Cerebellar nuclear complex (tissue), 1 donor: ENCODE measurements around the gene GJA3.
"Not testable (repeated sequence)": the region's sequence is repeated elsewhere in the genome, so short reads cannot be mapped to it uniquely, and the experiment has no call there.

Experiments
- DNase-seq, 2 experiments: peaks; one replicate each; lab custom pipeline; 2025; lab: John Stamatoyannopoulos, UW

GJA3 gene

DNA sequence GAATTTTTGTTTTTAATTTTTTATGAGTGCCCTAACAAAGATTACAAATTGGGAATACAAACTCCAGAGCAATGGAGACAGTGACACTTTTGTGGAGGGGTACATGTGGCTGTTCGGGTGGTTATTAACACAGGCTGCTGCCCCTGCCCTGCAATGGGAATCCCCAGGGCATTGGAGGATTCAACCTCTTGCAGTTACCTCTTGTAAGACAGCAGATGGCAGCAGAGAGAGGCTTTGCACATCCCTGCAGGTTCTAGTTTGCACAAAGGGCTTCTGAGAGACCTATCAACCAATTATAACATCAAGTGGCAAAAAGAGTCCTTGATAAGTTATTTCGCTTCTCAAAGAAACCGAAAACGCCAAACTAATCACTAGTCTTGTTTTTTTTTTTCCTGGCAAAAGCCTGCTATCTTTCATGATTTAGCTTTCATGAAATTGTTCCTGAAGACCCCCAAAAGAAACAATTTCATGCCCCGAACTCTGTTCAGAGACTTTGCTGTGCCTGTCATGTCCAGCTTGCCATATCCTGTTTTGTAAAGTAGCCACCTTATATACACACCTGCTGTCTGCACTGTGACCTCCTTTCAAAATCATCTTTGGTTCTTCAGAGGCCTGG, 21.5 kb upstream of the GJA3 start:
- peak in 1 of 2 experiments; percentile 8 for DNase-seq

DNA sequence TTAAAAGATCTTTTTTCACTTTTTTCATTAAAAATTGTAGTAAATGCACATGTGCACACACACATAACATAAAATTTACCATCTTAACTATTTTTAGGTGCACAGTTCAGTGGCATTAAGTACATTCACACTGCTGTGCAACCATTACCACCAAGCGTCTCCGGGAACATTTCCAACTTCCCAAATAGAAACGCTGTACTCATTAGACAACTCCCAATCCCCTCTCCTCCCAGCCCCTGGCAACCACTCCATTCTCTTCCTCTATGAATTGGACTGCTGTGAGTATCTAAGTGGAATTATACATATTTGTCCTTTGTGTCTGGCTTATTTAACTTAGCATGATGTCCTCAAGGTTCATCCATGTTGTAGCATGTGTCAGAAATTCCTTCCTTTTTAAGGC, 20.3 kb upstream of the GJA3 start:
- no peak for DNase-seq

DNA sequence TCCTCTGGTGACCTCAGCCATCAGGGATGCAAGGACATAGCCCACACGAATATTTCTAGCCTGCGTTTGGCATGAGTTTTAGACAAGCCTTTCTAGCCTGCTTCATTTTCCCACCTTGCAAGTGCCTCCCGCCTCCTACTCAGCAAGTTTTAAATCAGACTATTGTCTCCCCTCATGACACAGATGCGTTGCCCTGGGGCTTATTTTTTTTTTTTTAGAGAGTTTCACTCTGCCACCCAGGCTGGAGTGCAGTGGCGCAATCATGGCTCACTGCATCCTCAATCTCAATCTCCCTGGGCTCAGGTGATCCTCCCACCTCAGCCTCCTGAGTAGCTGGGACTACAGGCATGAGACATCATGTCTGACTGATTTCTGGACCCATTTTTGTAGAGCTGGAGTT, 17.3 kb upstream of the GJA3 start:
- no peak for DNase-seq

DNA sequence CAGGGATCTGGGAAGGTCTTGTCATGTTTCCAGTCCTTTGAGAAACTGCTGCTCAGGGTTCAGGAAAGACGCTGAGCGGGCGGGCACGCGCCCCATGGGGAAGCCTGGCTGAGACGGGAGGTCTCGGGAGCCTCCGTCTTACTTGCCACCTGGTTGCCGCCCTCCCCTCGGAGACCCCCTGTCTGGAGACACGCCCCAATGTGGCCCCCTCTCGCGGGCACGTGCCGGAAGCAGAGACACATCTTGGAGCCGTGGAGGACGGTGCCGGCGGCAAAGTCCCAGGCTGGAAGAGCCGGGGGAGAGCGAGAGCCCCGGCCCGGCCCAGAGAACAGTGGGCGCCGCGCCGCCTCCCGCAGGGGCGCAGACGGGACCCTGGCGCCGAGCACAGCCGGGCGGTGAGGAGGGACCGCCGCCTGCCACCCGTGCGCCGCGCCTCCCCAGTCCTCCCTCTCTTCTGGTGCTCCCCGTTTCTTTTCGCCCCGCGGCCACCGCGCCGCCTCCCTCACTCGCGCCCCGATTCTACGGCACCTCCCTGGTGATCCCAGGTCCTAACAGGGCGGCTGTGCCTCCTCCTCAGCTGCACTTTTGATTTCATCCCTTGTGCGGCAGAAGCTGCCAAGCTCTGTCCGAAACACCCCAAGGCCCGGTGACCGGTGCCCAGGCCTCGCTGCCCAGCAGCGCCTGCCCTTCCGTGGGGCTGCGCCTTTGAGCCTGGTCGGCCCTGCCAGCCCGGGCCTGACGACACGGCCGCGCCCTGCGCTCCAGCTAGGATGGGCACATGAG, 16.4 kb upstream of the GJA3 start:
- no peak for DNase-seq

DNA sequence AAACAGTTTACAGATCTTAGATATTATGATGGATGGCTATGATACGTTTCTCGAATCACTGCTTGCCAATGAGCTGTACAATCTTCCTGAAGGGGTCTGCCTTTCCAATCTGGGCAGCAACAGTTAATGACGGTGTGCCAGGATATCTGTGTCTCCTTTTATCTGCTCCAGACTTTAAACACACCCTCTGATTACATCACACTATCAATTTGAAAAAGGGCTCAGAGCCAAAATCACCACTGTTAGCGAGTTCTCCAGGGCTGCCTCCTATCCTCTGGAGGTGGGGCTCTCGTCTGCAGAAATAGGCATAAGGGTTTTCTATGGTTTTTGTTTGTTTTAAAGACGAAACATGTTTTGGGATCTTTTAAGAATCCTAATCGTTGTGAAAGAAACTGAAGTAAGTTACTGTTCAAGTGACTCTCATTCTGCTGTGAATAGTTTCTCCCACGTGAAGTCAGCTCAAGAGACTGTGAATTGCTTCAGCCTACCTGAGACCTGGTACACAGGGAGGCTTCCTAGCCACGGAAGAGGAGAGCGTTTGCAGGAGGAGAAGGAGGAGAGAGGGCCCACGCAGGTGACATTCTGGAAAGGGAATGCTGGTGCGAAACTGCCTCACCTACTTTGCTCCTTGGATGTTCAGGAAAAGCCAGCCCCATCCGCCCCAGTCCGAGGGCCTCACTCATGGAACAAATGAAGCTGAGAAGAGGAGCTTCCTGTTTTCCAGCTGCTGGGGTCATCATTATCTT, 15.2 kb upstream of the GJA3 start:
- DNase-seq = no peak

DNA sequence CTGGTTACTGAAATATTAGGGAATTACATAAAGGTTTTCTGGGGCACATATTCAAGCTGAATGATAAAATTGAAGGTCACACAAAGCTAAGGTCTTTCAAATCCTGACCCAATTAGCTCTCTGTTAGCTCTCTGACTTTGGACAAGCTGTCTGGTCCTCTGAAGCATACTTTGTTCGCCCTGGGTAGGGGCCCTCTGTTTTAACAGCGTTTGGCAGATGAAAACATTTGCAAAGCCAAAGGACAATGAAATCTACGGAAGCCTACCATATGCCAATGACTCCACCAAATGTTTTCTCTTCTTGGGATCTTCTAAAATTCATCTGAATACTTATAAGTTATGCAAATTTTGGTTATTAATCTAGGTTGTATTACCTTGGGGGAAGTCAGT, 14.5 kb upstream of the GJA3 start:
- DNase-seq = no peak

DNA sequence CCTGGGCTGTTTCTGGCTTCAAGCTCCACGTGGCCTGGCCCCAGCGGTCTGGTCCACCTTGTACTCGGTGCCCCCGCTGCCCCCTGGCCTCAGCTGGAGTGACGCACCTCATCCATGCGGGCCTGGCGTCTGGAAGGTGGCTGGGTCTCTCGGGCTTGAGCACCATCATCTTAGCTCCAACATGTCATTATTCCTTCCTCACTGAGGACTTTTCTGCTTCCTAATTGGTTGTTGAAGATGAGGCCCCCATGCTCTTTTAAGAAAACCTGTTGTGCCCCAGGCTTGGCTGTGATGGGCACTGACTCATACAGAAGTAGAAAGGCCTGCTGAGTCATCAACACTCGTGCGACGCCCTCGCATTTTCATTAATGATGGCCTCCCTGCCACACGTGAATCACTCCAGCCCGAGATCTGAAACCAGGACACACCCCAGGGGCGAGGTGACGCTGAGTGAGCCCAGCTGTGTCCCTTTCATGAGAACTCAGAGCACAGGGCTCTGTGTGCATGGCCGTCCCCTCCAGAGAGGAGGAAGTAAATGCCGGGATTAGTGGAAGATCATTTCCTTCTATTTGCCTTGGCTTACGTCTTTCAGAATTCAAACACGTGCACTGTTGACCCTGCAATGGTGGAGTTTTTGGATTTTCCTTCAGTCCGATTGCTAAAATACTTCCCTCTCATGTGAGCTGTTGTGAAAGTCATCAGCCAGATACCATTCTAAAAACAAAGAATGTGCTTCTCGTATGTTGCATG, 14.0 kb upstream of the GJA3 start:
- no peak for DNase-seq

DNA sequence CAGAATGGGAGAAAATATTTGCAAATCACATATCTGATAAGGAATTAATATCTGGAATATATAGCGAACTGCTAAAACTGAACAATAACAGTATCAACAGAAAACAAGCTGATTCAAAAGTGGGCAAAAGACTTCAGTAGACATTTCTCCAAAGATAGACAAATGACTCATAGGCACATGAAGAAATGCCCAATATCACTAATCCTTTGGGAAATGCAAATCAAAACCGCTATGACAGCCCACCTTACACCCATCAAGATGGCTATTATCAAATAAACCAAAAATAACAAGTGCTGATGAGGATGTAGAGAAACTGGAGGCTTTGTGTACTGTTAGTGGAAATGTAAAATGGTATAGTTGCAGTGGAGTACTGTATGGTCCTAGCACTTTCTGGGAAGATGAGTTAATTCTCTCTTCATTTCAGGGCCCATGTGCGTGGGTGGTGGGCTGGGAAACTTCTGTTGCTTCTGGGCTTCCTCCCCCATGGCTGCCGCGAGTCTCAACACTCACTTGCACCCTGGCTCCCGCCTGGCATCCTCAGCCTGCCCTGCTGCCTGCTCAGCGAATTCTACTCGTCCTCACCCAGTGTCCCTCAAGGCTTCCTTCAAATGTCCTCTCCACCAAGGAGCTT, 12.4 kb upstream of the GJA3 start:
- no peak for DNase-seq

DNA sequence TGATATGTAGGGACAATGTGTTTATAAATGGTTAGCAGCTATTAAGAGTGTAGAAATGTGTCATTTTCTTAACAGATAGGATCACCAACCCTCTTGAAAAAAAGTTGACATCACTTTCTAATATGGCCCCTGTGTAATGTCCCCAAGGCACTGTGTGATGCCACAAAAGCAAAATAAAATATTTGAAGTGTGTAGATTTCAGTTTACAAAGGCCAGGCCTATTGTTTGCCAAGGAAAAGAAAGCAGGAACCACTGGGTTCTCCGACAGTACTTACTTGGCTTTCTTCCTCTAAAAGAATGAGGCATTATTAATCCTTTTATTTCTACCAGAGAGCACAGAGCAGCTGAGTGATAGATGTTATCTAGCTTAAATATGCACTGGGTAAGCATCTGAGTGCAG, 10.5 kb upstream of the GJA3 start:
- no peak for DNase-seq

DNA sequence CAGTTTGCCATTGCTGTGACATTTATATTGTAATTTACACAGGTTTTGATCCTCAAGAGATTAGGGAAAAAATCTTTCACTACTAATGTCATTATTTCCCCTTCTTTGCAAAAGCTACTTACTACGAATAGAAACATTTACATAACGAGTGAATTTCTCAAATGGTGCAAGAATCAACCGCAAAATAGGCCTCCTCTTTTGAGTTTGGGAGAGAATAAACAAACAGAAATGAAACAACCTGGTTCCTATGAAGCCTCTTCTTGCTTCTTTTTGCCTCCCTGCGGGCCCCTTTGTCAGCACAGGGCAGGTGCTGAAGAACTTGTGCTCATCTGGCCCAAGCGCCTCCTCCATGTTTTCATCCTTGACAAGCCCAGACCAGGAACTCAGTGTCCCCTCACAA, 10.1 kb upstream of the GJA3 start:
- DNase-seq = no peak

DNA sequence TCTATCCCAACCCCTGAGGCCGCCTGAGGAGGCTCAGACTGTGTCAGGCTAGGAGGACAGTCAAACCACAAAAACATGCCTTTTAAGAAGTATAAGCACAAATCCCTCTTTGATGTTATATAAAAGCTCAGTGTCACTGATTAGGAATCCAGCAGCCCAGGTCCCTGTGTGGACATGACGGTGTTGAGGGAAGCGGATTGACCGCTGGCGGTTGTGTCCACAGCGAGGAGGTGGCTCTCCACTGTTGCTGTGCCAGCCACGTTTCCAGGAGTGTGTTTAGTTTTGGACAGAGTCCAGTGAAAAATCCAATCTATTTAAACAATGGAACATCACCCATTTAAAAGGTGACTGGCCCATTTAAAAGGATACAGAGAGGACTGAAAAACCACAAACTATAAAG, 7.5 kb upstream of the GJA3 start:
- DNase-seq = no peak

DNA sequence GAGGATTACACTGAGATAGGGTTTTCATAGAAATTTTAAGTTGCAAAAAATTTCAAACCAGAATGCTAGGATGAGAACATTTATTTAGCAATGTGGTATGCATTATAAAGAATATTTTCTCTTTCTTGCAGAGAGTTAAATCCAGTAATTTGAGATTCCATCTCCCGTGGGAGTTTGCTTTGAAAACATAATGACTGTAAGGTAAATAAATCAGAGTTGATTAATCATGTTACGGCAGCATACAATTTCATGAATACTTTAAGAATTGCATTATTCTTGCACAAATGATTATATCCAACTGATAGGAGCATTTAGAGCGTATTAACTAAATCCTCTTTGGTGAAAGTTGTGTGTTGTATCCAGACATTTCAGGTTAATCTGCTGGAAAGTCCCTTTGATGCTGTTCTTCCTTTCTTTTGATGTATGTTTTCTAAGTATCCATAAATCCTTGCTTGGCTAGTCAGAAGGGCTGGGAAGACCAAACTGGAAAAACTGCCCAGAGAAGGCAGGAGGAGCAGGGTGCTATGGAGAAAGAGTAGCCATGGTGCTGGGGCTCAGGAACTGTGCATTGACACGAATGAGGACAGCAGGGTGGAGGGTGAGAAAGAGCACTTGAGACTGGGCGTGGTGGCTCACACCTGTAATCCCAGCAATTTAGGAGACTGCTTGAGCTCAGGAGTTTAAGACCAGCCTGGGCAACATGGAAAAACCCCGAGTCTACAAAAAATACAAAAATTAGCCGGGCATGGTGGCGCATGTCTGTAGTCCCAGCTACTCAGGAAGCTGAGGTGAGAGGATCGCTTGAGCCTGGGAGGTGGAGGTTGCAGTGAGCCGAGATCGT, 4.8 kb upstream of the GJA3 start:
- no peak for DNase-seq

DNA sequence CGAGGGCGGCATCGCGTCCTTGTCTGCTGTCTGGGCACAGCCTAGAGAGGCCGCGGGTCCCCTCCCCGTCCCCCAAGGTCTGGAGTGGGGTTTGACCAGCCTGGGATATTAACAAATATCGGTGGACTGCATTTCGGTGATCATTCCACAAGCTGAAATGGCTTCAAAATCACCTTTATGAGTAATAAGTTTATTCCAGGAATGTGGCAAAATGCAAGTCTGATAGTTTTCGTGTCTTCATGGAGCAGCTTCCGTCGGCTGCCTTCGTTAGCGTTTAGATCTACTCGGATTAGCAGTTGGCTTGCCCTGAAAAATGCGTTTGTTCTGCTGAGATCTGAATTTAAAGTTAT, 1.1 kb upstream of the GJA3 start:
- DNase-seq = no peak

DNA sequence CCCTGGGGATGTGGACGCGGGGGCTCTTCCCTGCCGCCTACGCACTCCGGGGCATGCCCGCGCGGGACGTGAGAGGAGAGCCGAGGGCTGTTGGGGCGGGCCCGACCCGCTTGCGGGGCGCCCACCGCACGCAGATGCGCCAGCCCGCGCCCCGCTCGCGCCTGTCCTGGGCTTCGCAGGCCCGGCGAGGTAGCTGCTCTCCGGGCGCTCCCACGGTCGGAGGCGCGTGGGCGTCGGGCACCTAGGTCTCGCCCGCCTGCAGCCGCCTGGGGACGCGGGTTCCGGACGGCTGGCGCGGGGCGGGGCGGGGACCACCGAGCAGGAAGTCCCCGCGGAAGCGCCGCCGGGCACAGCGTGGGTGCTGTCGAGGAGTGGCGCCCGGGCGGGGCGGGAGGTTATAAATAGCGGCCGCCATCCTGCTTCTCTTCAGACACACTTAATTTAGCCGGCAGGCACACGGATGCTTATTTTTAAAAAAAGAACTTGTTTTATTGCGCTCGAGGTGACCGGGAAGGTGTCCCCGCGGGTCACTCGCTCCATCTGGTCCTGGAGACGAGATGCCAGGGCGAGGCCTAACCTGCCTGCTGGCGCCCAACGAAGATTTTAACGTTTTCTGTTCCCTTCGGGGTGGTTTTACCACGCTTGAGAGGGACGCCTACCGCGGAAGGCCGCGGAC, 561 bp upstream of the GJA3 start:
- no peak for DNase-seq

DNA sequence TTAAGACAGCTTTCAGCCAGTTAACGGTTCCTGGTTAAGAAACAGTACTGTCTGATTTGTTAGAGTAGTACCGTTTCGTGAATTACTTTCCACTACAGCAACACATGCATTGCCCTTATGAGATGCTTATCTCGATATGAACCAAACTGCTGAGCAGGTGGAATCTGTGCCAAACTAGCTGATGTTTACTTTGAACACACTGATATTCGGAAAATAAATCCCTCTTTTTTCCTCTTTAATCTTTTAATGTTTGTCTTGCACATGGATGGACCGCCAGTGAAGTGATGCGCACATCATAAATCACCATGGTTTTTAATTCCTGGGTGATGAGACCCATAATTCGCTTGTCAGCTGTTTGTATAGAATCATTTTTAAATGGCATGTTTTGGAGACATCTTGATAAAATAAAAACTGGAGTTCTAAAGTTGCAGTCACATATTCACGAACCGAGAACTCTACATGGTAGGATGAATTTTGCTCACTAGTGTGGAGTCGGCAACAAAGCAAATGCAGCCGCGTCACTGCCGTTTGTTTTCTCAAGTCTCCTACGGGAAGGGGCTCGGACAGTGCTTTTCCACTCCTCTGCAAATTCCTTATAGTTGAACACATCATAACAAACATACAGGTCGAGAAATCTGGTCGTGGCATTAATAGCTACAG, 1.1 kb downstream of the GJA3 start:
- DNase-seq = no peak

DNA sequence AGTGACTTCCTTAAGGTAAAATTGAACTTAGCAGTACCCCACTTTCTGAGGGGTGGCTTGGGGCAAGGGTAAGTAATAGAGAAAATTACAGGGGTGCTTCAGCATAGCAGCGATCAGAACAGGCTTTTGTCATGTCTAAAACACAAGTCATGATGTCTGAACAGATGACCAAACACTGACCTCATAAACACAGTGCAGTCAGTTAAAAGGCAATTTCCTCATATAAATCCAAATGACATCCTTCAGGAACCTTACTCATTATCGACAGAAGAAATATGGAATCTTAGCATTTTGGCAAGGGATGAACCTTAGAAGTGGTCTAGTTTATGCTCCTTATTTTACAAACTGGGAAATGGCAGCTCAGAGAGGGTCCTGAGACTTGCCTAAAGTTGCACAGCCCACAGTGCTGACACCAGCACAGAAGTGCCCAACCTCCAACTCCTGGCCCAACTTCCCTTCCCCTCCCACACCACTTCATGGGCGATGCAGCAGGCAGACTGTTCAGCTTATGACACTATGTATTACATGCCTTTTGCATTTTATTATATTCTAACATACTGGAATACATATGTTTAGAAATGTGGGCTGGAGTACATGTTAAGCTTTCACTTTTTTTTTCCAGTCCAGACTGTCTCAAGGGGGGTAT, 3.6 kb downstream of the GJA3 start:
- no peak for DNase-seq

DNA sequence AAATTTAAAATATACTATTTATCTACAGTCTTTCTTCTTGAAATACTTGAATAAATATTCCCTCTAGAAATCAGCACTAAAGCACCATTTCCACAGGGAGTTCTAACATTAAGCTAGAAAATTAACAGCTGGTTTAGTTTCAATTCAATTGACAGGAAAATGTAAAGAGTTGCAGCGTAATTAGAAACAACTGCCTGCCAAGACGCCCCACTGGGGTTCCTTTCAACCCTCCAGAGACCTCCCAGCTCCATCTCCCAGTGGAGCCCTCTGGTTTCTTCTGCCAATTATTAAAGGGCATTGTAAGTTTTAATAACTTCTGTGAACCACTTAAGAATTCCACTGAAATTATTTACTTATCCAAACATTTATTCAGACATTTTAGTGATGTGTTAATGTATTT, 4.2 kb downstream of the GJA3 start:
- no peak for DNase-seq

DNA sequence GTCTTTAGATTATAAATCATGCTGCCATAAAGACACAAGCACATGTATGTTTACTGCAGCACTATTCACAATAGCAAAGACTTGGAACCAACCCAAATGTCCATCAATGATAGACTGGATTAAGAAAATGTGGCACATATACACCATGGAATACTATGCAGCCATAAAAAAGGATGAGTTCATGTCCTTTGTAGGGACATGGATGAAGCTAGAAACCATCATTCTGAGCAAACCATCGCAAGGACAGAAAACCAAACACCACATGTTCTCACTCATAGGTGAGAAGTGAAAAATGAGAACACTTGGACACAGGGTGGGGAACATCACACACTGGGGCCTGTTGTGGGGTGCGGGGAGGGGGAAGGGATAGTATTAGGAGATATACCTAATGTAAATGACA, 7.6 kb downstream of the GJA3 start:
- DNase-seq = not testable (repeated sequence)

DNA sequence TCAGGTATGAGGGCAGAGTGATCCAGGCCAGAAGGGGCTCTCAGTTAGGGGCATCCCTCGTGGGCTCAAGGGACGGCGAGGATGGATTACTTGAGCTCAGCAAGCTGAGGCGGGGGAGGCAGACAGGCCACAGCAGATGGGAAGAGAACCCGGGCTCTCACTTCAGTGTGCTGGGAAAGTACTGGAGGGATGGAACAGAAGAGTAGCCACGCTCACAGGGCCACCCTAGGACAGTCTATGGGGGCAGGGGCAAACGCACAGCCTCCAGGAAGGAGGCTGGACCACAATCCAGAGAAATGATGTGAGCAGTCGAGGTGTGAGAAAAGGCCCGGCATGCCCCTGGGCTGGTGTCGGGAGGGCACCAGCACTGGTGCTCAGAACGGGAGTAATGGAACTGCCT, 9.2 kb downstream of the GJA3 start:
- DNase-seq = no peak

DNA sequence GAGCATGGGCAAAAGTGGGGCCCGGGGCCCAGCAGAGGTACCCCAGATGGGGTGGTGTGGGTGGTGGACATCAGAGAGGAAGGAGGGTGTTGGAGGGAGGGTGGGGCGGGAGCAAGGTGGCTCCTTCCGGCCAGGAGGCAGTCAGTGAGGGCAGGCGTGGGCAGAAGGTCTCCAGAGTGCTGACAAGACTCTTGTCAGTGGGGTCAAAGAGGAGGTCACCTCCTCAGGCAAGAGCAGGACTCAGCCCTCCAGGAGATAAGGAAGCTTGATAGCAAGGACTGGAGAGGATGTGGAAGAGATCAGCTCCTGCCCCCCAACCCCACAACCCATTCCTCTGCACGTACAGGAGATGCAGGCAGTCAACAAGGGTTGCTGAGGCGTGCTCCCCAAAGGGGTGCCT, 9.8 kb downstream of the GJA3 start:
- DNase-seq = no peak
